ENCODE data around the gene ZNHIT1. TPM values are rescaled to one million over a fixed set of nuclear protein-coding genes. Genes with fewer than 3 reads are reported as not detected.

Gene ZNHIT1
- polyA plus RNA-seq, 1 of the 3 experiments (the other 2 are of a cell fraction): 101 TPM

- TF ChIP-seq USF2 (IDR thresholded peaks at IDR 0.05; ENCODE audit: borderline replicate concordance, low read depth, low read length): no peak
- TF ChIP-seq MEF2A (IDR thresholded peaks at IDR 0.05; ENCODE audit: borderline replicate concordance, low read depth): no peak
- no peak for TF ChIP-seq GATA2 (CRISPR knock-in tag; IDR thresholded peaks at IDR 0.05)
Observed at GRCh38 chr7:101179713-101180112, 38.3 kb upstream of the ZNHIT1 start (continued).

GRCh38 chr7:101180130-101180755 is 37.7 kb upstream of the ZNHIT1 start, which contains the start of gene NAT16:
Gene NAT16, minus strand, starts transcription at chr7:101180293. Its CDS starts 5,486 bp downstream, at chr7:101174807.
- DNase-seq: peak; percentile 89
- Histone ChIP-seq H3K27ac (ENCODE audit: low read depth in 2 of 2, low read length in 1 of 2) (peak within 1 kb of the TSS in 1 of 2 experiments; percentile 28; a peak in 1 of 4 replicates), H3K9me3 (no peaks in the 10 kb centered on the region), H2AFZ (ENCODE audit: low read depth) (peak within 1 kb of the TSS; percentile 67; the same call in 1 of the 2 replicates), H3K27me3 (ENCODE audit: insufficient read depth) (peaks cover 28% of the 10 kb centered on the region), H3K4me2 (peak within 1 kb of the TSS; percentile 72), H3K9me2 (no peaks in the 10 kb centered on the region), H3K4me1 (ENCODE audit: control insufficient read depth in 1 of 2, insufficient read depth in 2 of 2, low read depth in 1 of 2, low read length in 1 of 2) (peaks cover 0 to 16% of the 10 kb centered on the region in 2 experiments; a peak in 1 of 4 replicates), H3K9ac (no peak within 1 kb of the TSS), H3K79me2 (ENCODE audit: insufficient read depth) (no peaks in the 10 kb centered on the region), H3K4me3 (ENCODE audit: low read depth in 2 of 2, low read length in 1 of 2) (peak within 1 kb of the TSS; percentile 48 to 49; a peak in 3 of 4 replicates), H3K36me3 (replicated peaks in 1 of 2; ENCODE audit: control insufficient read depth in 1 of 2, insufficient read depth in 2 of 2, low read length in 1 of 2) (no peaks in the 10 kb centered on the region), H3F3A (replicated peaks; ENCODE audit: insufficient read depth) (peaks cover 9% of the 10 kb centered on the region), H4K20me1 (ENCODE audit: insufficient read depth) (no peaks in the 10 kb centered on the region)
- TF ChIP-seq IRF3 (IDR thresholded peaks at IDR 0.05; ENCODE audit: low read depth, low read length): no peak
- no peak for TF ChIP-seq CTCF (IDR thresholded peaks at IDR 0.05)
- TF ChIP-seq EZH2phosphoT487 (IDR thresholded peaks at IDR 0.05; ENCODE audit: borderline replicate concordance, low read depth): peak; percentile 55; the same call in 1 of the 2 replicates
- no peak for TF ChIP-seq ELF1 (IDR thresholded peaks at IDR 0.05)
- peak; percentile 84 for TF ChIP-seq MXI1 (IDR thresholded peaks at IDR 0.05; ENCODE audit: low read depth, low read length)
- ChIA-PET POLR2A (interaction anchor here (0.5 to 1.7 kb wide), 7 partner anchors 9 to 36 kb away, joined by 3 to 9 read pairs (median 5); partner anchors contain the start of gene VGF), CTCF (interaction anchor here (0.7 to 5.4 kb wide), 11 partner anchors 9 to 102 kb away, joined by 3 to 52 read pairs (median 5); partner anchors contain the start of genes FIS1 and VGF)
- 42% methylated on average over 13 of the region's 56 CpGs for WGBS (ENCODE audit: low lambda C conversion rate)
